Stomach smooth muscle (tissue), 2 donors: ENCODE data around the gene TPO.

ENCODE experiments used
- H3K27ac ChIP-seq: one replicate; pipeline ENCODE4 v1.7.0; 2013; ENCODE audit warnings: mild to moderate bottlenecking, low read length, inconsistent platforms
- H3K27me3 ChIP-seq, 2 donors: one replicate each; pipeline ENCODE4 v1.7.0; 2013; ENCODE audit warnings: low read length in 2 of 2; ENCODE audit not compliant: insufficient read depth in 2 of 2, control insufficient read depth in 1 of 2
- H3K36me3 ChIP-seq, 2 donors: one replicate each; pipeline ENCODE4 v1.7.0; 2013; ENCODE audit warnings: low read length in 2 of 2; ENCODE audit not compliant: control insufficient read depth in 2 of 2, insufficient read depth in 2 of 2
- H3K4me1 ChIP-seq: one replicate; pipeline ENCODE4 v1.7.0; 2013; ENCODE audit warnings: low read length; ENCODE audit not compliant: control insufficient read depth, insufficient read depth
- H3K4me3 ChIP-seq, 2 donors: one replicate each; pipeline ENCODE4 v1.7.0; 2013; ENCODE audit warnings: low read length in 2 of 2
- H3K9ac ChIP-seq, 2 donors: one replicate each; pipeline ENCODE4 v1.7.0; 2013; ENCODE audit warnings: low read length in 2 of 2, mild to moderate bottlenecking in 1 of 2
- H3K9me3 ChIP-seq, 2 donors: one replicate each; pipeline ENCODE4 v1.7.0; 2013; ENCODE audit warnings: low read length in 2 of 2; ENCODE audit not compliant: control insufficient read depth in 2 of 2
- donor health status: healthy.
- donor health status: Pancreatic carcinoma.

TPO gene

GRCh38 chr2:1546023-1546591 is 132.8 kb downstream of the TPO start:
- H3K9me3 ChIP-seq: no peaks in the 10 kb centered on the region
- no peaks in the 10 kb centered on the region for H3K36me3 ChIP-seq
- H3K27me3 ChIP-seq: peaks cover 0 to 5% of the 10 kb centered on the region in 2 donors
- no peak overlapping the region for H3K9ac ChIP-seq
- H3K4me1 ChIP-seq: peaks cover 26% of the 10 kb centered on the region
- no peak overlapping the region for H3K4me3 ChIP-seq
- no peak overlapping the region for H3K27ac ChIP-seq

GRCh38 chr2:1546901-1547300 is 133.6 kb downstream of the TPO start:
- Histone ChIP-seq H3K9ac (no peak overlapping the region), H3K36me3 (no peaks in the 10 kb centered on the region), H3K4me3 (no peak overlapping the region), H3K4me1 (peaks cover 23% of the 10 kb centered on the region), H3K27me3 (peaks cover 0 to 5% of the 10 kb centered on the region in 2 donors), H3K27ac (no peak overlapping the region), H3K9me3 (no peaks in the 10 kb centered on the region)

DNA sequence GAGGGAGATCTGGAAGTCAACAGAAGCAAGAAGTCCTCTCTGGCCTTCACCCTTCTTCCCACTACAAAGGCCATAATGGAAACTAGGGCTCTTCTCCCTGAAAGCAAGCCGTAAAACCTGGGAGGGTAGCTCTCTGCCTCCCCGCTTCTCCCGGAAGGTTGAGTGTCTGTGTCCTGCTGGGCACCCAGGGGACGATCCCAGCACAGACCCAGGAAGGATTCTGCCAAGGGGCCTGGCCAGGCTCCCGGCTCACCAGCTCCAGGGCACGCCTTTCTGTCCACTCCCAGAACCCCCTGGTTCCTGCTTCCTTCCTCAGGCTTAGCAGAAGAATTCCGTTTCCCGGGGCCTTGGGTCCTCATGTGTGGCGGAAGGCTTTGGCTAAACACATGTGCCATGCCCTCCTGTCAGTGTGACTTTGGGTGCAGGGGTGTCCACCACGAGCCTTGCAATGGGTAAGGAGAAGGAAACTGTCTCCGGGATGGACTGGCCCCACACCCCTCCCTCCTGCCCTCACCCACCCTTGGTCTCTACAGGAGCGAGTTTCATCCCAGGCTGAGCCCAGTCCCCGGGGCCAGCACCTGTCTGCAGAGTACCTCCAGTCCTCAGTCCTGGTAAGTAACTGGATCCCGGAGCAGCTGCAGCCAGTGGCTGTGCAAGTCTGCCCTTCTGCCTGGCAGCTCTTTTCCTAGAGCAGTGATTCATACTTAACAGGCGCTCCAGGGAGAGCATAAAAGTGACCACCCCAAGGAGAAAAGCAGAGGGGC is 135.8 kb downstream of the TPO start:
- H3K27me3 ChIP-seq: peaks cover 0 to 5% of the 10 kb centered on the region in 2 donors
- peaks cover 10% of the 10 kb centered on the region for H3K4me1 ChIP-seq
- H3K4me3 ChIP-seq: no peak overlapping the region
- no peaks in the 10 kb centered on the region for H3K9me3 ChIP-seq
- no peak overlapping the region for H3K27ac ChIP-seq
- H3K9ac ChIP-seq: no peak overlapping the region
- H3K36me3 ChIP-seq: no peaks in the 10 kb centered on the region

GRCh38 chr2:1550076-1550475 is 136.8 kb downstream of the TPO start:
- Histone ChIP-seq H3K4me3 (no peak overlapping the region), H3K4me1 (peaks cover 10% of the 10 kb centered on the region), H3K9ac (no peak overlapping the region), H3K9me3 (no peaks in the 10 kb centered on the region), H3K36me3 (no peaks in the 10 kb centered on the region), H3K27ac (no peak overlapping the region), H3K27me3 (peaks cover 0 to 5% of the 10 kb centered on the region in 2 donors)

- Histone ChIP-seq H3K27me3 (peaks cover 0 to 5% of the 10 kb centered on the region in 2 donors), H3K36me3 (no peaks in the 10 kb centered on the region), H3K27ac (no peak overlapping the region), H3K4me1 (peaks cover 7% of the 10 kb centered on the region), H3K4me3 (no peak overlapping the region), H3K9me3 (no peaks in the 10 kb centered on the region), H3K9ac (no peak overlapping the region)
Measured at GRCh38 chr2:1550658-1551316, 137.5 kb downstream of the TPO start.

- Histone ChIP-seq H3K36me3 (no peaks in the 10 kb centered on the region), H3K27me3 (no peaks in the 10 kb centered on the region), H3K4me1 (peaks cover 3% of the 10 kb centered on the region), H3K4me3 (no peak overlapping the region), H3K9me3 (no peaks in the 10 kb centered on the region), H3K27ac (no peak overlapping the region), H3K9ac (no peak overlapping the region)
Measured at GRCh38 chr2:1551905-1552304, 138.6 kb downstream of the TPO start.

GRCh38 chr2:1552611-1553010 is 139.3 kb downstream of the TPO start:
- Histone ChIP-seq H3K27me3 (no peaks in the 10 kb centered on the region), H3K27ac (no peak overlapping the region)

DNA sequence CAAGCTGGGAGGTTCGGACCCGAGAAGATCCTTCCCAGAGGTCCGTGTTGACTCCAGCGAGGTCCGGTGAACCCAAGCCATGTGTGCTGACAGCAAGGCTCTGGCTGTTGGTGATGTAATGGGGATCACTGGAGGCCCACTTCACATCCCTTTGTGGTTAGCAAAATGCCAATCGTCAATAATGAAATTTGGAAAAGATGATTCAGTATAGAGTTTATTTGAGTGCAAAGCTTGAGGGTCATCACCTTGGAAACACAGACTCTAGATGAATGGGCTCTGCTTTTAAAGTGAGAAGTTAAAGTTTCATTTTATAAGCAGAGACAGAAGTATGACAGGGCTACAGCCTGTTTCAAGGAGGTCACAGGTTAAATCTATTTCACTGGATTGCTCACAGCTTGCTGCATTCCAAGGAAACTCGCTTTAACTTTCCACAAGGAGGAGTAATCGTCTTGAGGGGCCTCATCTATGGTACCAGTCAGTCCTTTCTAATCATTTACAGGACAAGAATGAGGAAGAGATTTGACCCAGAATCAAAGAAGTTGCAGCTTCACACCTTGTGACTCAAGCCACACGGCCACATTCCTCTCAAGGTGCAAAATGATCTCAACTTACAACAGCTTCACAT is 140.5 kb downstream of the TPO start:
- Histone ChIP-seq H3K36me3 (no peaks in the 10 kb centered on the region), H3K9ac (no peak overlapping the region), H3K27ac (no peak overlapping the region), H3K9me3 (no peaks in the 10 kb centered on the region), H3K4me3 (no peak overlapping the region), H3K27me3 (no peaks in the 10 kb centered on the region), H3K4me1 (peaks cover 3% of the 10 kb centered on the region)

More at GRCh38 chr2:1552611-1553010, 139.3 kb downstream of the TPO start:
- Histone ChIP-seq H3K4me3 (no peak overlapping the region), H3K4me1 (peaks cover 3% of the 10 kb centered on the region), H3K9ac (no peak overlapping the region), H3K9me3 (no peaks in the 10 kb centered on the region), H3K36me3 (no peaks in the 10 kb centered on the region)

DNA sequence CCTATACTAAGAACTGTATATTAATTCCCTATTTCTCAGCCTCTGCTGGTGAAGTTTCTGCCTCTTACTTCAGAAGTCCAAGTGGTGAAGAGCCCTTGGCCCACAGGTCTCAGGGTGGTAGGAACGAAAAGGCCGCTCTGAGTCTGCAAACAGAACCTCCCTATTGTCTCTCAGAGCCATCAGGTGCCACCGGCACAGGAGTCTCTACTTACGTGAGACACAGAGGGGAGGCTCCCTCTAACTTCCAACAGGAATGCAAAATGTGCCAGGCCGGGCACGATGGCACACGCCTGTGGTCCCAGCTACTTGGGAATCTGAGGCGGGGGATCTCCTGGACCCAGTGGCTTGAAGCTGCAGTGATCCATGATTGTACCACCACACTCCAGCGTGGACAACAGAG is 143.0 kb downstream of the TPO start:
- H3K4me3 ChIP-seq: no peak overlapping the region
- no peaks in the 10 kb centered on the region for H3K27me3 ChIP-seq
- H3K27ac ChIP-seq: no peak overlapping the region
- H3K36me3 ChIP-seq: no peaks in the 10 kb centered on the region
- H3K9ac ChIP-seq: no peak overlapping the region
- no peaks in the 10 kb centered on the region for H3K9me3 ChIP-seq
- H3K4me1 ChIP-seq: no peaks in the 10 kb centered on the region

DNA sequence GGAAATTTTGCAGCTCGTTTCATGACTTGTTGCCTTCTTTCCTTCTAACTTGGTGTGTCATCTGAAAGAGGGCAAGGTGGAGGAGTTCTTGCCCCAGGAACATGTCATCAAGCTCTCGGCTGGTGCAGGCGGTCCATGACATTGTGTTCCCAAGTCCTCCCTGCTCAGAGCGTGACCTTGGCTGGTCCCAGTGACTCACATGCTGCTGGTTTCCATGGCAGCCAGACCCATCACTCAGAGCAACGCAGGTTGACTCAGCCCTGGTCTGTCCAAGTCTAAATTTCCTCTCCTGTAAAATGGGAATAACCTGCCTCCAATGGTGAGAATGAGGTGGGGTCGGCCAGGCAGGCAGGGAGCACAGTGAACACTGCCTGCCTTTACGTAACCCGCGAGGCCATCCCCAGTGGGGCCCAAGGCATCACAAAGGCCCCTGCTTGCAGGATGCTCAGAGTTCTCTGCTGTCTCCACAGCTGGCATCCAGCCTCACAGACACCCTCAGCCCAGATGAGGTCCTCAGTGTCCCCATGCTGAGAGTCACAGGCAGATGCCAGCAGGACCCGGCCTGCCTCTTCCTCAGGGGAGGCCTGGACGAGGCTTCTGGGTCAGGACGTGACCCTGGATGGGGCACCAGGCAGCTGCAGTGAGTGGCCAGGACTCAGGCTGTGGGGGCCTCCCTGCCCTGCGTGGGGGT is 143.7 kb downstream of the TPO start:
- H3K27ac ChIP-seq: no peak overlapping the region
- no peak overlapping the region for H3K9ac ChIP-seq
- H3K36me3 ChIP-seq: no peaks in the 10 kb centered on the region
- no peaks in the 10 kb centered on the region for H3K9me3 ChIP-seq
- H3K27me3 ChIP-seq: no peaks in the 10 kb centered on the region
- no peaks in the 10 kb centered on the region for H3K4me1 ChIP-seq
- no peak overlapping the region for H3K4me3 ChIP-seq
